ENCODE results near the gene TDRD1.
A peak's percentile ranks its signal among the peaks of the same experiment; 100 is the strongest.

DNA sequence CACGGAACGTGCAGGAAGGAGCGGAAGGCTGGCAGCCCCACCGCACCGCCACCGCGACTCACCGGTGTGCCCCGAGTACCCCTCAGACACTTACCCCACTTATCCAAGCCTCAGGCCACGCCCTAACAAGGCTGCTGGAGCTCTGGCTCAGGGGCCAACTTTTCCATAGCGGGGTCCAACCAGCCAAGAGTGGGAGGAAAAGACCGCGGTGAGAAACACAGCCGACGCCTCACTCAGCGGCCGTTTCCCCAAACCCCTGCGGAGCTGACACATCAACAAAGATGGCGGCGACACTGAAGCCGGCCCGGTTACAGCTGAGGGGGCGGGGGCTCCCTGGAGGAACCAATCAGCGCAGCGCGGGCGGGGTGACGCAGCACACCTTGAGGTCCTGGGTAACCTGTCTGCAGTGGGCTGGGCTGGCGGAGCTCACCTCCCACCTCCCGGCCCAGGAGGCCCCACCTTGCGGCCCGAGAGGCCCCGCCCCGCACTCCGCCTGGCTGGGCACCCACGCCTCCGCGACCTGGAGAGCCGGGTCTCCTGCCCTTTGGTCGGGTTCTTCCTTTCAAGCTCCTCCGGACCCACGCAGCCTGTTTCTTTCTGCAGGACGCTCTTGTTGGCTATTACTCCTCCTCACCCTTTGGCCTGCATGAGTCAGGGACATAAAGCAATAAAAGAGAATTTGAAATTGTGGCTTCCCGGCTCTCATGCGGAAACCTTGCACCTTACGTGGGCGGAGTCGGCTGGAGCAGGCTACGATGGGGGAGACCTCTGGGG lies 5.0 kb upstream of the TDRD1 start, which contains the start of gene CCDC186:
- TF ChIP-seq, protein P1, sequence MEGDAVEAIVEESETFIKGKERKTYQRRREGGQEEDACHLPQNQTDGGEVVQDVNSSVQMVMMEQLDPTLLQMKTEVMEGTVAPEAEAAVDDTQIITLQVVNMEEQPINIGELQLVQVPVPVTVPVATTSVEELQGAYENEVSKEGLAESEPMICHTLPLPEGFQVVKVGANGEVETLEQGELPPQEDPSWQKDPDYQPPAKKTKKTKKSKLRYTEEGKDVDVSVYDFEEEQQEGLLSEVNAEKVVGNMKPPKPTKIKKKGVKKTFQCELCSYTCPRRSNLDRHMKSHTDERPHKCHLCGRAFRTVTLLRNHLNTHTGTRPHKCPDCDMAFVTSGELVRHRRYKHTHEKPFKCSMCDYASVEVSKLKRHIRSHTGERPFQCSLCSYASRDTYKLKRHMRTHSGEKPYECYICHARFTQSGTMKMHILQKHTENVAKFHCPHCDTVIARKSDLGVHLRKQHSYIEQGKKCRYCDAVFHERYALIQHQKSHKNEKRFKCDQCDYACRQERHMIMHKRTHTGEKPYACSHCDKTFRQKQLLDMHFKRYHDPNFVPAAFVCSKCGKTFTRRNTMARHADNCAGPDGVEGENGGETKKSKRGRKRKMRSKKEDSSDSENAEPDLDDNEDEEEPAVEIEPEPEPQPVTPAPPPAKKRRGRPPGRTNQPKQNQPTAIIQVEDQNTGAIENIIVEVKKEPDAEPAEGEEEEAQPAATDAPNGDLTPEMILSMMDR (IDR thresholded peaks at IDR 0.05), result no peak
- peak; percentile 11 to 32 (median 13) for TF ChIP-seq POLR2AphosphoS5 (IDR thresholded peaks at IDR 0.05)

All from suprapubic skin (tissue), 3 donors.